ENCODE results near the gene OXER1.

DNA sequence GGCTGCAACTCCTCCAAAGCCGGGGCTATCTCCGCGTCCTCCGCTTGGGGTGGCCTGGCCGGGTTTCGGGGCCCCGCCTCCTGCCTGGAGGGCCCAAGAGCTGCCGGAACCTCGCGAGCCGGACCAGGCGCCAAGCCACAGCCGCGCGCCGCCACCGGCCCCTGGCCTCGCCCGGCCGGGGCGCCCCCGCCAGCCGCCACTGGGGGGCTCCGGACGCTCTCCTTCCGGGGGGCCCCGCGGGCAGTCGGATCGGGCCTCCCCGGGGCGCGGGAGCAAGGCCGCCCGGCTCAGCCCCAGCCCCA, 45.8 kb upstream of the OXER1 start:
- no peak for TF ChIP-seq CTCF (conservative IDR thresholded peaks at IDR 0.05)
- no peak for TF ChIP-seq EZH2 (IDR thresholded peaks at IDR 0.05; ENCODE audit: low read depth)
